HG02798 (cell line): Measurements from ENCODE around the gene CSNK1G3.
A peak's percentile ranks its signal among the peaks of the same experiment; 100 is the strongest.

ENCODE experiments used
- ATAC-seq: cut with Tn5 transposase; IDR thresholded peaks from one replicate; pipeline ENCODE4 v1.9.1; 2021; ENCODE audit warnings: mild to moderate bottlenecking; ENCODE audit not compliant: unreplicated experiment, poor library complexity

CSNK1G3 gene

DNA sequence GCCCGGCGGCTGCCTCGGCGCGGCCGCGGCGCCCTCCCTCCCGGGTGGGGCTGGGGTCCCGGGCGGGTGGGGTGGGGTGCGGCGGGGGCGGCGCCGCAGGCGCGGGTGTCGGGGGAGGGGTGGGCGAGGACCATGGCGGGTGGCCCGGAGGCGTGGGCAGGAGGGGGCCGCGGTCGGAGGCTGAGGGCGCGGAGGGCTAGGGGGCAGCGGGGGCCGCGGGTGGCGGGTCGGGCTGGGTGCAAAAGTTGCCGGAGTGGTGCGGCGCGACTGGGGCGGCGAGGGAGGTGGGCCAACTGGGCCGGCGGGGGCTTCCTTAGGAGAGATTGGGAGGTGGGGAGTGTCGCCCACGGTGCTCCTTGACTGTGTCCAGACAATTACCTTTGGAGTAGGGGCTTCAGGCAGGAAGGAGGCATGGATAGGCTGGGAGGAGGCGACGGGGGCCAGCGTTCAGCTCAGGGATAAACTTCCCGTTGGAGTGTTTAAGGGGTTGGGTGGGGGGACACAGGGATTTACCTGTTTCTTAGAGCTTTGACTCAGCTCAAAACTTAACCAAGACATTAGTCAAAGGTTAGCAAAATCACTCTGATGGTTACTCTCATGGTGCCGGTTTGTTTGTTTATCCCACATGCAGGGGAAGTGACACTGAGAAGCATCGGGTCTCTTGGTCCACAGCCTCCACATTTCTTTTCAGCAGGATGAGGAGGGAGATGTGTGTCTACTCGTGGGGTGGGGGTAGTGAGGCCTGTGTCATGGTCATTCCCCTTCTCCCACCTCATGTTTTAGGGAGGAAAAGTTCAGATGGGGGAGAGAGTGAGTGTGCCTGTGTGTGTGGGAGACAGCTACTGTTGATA lies 859 bp downstream of the CSNK1G3 start:
- peak; percentile 24 for ATAC-seq

DNA sequence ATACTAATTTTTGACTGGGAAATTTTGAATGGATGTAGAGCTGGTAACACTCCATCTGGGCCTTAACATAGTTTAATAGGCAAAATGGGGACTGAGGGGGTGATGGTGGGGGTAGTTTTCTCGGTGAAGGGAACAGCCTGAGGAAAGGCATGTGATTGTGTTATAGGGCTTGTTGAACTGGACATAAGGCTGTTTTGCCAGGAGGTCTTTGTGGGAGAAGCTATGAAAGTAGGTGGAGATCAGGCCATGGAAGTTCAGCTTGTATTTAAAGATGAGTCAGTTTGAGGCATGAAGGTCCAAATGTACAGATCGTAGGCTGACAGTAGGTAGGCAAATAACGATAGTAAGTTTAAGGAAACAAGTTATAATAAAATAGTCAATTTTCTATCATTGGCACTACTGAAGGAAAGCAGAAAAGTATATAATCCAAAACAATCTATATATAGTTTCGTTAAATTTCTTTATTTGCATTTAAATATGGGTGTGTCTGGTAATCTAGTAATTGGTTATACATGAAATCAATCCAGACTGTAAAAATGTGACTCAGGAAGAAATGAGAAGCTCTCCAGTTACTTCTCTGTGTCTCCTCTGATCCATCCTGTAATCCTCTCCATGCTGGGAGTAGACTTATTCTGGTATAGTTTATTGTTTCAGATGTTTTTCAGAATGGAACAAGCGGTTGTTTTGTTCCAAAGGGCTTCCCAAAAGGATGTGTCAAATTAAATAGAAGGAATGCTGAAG lies 2.8 kb downstream of the CSNK1G3 start:
- no peak for ATAC-seq

DNA sequence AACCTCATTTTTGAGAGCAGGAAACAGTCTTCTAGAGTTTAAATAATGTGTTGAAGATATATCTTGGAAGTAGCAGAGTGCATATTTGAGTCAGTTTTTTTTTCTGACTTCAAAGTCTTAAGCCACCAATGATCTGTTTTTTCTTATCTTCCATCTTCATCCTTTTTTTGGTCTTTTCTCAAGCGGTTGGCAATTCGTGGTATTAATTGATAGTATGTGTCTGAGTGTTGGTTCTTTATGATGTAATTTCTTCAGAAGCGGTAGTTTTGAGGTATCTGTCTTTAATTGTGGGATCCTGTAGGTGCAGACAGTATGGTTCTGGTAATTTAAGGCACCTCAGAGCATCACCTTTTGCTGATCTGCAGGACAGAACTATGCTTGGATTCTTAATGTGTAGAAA lies 3.9 kb downstream of the CSNK1G3 start:
- ATAC-seq = no peak

- ATAC-seq = peak; percentile 39
Measured at GRCh38 chr5:123517476-123517875, 5.5 kb downstream of the CSNK1G3 start.

DNA sequence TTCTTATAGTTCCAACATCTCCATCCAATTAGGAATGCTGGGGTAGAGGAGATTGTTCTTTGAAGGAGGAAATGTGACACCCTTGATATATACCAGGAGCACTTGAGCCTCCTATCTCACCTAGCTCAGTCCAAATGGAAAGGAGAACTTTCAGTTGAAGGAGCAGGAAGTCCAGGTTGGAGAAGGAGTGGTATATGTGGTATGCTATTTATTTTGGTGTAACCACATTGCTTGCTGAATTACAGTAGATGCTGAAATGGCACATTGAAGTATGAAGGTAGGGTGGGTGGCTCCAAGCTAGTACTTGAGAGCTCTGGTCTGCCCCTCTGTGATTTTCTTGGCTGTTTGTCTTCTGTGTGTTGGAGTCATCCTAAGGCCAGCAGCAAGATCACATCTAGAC lies 6.1 kb downstream of the CSNK1G3 start:
- no peak for ATAC-seq

DNA sequence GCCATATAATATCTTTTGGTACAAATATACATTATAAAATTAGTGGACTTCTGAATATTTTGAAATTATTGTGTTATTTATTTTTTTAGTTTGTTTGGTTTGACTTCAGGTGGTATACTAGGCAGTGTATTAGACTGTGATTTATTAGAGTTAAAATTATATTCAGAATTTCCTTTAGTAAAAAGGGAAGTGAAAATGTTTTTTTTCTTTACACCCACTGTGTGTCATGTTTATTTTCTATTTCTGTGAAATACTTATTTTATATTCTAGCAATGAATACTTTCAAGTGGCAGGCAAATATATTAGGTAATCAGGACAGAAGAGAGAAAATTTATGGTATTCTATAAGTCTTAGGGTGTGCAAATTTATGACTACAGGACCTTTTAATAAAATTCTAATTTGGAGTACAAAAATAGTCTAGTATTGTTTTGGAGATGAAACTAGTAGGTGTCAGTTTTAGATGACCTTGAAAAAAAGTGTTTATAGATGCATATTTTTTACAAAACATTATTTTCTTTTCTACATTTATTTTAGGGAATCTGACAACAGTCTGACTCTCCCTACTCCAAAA lies 8.8 kb downstream of the CSNK1G3 start:
- peak; percentile 52 for ATAC-seq

DNA sequence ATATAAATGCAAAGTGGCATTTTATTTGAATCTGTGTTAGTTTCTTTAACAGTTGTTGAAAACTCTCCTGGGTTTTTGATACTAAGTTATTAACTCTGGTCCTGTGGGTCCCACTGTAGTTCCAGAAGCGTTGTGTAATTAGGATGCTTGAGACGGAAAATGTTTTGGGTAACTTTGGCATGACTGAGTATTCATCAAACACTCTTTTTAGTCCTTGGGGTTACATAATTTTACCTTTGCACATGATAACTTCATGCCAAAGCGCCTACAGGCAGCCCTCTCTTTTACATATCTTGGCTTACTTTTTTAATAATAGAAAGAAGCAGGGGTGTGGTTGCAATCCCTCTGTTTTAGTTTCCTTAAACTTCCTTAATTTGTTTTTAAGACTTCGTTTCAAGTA lies 12.2 kb downstream of the CSNK1G3 start:
- ATAC-seq = no peak

GRCh38 chr5:123527190-123527589 lies 15.2 kb downstream of the CSNK1G3 start:
- peak; percentile 76 for ATAC-seq

DNA sequence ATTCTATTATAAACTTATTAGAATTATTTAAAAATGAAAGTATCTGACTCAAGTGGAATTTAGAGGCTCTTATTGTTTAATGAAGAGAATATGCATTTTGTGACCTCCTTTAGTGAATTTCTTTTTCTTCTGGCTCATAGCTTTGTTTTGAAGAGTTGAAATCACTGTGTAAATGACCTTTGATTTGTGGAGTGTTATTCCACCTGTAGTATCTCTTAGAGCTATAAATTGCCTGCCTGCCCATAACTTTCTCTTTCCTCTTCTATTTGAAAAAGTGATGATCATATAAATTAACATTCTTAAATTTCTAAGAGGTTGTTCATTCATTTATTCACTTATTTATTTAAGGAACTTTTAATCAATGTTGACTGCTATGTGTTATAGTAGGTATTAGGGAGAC lies 16.1 kb downstream of the CSNK1G3 start:
- ATAC-seq = no peak

DNA sequence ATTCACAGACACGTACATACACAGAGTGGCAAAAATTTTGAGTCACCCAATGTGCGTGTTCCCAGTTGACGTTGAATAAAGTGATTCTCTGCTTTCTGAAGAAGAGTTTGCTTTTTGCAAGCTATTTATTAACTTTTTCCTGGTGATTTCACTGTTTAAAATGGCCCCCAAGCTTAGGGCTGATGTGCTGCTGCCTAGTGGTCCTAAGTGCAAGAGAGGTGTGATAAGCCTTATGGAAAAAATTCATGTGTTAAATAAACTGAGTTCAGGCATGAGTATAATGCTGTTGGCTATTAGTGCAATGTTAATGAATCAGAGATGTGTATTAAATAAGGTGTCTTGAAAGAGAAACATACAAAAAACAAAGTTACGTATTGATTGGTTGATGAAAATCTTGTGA lies 16.9 kb downstream of the CSNK1G3 start:
- ATAC-seq = no peak

- ATAC-seq = no peak
Measured at GRCh38 chr5:123530728-123531127, 18.8 kb downstream of the CSNK1G3 start.

DNA sequence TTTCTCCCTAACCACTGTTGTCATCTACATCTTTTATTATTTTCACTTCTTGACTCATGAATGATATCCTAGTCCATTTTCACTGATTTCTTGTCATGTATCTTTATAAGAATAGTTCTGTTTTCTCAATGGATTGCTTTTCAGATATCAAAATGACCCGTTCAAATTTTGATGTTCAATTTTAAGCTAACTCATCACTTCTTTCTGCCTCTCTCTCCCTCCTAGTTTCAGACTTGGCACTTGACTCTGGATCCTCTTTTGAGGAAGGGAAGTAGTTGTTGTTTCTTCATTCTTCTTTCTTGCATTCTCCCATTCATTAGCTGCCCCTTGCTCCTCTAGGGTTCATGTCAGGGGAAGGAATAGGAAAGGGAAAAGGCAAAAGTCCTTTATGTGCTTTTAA lies 23.7 kb downstream of the CSNK1G3 start:
- ATAC-seq = no peak

- ATAC-seq = no peak
Measured at GRCh38 chr5:123537256-123537655, 25.3 kb downstream of the CSNK1G3 start.

GRCh38 chr5:123537845-123538244 lies 25.9 kb downstream of the CSNK1G3 start:
- no peak for ATAC-seq

DNA sequence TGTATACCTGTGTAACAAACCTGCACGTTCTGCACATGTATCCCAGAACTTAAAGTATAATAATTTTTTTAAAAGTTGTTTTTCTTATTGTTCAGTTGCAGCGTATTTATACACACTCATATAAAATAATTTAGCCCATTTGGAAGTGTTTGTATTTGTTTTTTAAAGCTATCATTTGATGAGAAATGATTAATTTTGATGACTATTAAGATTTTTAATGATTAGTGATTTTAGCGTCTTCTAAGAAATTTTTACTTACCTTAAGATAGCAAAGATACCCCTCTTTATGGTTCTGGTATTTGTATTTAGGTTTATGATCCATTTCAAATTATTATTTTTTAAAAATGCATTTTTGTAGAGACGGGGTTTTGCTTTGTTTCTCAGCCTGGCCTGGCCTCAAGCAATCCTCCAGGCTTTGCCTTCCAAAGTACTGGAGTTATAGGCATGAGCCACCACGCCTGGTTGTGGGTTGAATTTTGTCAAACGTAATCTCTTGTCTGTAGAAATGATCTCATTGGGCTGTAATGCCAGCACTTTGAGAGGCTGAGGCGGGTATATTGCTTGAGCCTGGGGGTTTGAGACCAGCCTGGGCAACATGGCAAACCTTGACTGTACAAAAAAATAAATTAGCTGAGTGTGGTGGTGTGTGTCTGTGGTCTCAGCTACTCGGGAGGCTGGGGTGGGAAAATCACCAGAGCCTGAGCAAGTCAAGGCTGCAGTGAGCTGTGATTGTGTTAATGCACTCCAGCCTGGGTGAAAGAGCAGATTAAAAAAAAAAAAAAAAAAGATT lies 26.9 kb downstream of the CSNK1G3 start:
- no peak for ATAC-seq

DNA sequence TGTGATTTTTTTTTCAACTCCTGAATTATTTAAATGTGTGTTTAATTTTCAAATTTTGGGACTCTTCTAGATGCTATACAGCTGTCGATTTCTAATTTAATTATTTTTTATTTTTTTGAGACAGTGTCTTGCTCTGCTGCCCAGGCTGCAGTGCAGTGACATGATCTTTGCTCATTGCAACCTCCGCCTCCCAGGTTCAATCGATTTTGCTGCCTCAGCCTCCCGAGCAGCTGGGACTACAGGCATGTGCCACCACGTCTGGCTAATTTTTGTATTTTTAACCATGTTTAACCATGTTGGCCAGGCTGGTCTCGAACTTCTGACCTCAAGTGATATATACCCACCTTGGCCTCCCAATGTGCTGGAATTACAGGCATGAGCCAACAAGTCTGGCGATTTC lies 28.6 kb downstream of the CSNK1G3 start:
- no peak for ATAC-seq

DNA sequence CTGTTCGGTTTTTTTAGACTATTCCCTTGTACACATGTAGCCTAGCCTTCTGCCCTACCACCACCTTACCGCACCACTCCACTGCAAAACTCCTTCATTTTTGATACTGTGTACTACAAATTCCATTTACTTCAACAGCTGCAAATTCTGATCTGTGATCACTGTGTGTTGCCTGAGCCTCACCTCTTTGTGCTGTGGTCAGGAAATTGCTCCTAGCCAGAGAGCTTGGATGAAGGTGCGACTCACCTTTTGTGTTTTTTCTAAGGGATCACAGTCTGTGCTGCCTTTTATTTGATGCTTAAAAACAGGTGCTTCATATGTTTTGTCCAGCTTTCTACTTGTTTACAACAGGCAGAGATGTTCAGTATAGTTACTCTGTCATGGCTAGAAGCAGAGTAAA lies 31.5 kb downstream of the CSNK1G3 start:
- no peak for ATAC-seq

DNA sequence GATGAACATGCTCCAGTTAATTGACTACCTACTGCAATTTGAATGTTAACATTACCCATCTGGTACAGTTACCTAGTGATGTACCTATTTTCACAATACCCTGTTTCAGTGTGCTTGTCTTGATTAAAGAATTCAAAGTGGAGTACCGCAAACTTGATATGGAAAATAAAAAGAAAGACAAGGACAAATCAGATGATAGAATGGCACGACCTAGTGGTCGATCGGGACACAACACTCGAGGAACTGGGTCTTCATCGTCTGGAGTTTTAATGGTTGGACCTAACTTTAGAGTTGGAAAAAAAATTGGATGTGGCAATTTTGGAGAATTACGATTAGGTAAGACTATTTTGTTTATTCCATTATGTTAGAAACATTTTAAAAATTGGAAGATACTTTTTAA lies 33.5 kb downstream of the CSNK1G3 start:
- no peak for ATAC-seq

DNA sequence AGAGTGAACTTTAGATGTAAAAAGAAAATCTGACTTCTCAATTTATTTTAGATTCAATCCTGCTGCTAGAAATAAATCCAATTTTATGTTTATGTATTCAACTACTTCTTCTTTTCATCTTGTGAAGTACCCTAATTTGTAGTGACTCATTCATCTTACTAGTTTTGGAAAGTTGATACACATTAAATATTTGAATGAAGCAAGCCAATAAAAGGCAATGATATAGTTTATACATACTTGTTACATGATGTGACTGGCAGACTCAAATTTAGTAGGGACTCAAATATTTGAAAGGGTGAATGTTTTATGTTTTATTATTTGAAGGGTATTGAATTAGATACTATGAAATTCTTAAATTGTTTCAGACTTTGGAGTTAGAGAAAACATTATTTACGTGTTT lies 34.7 kb downstream of the CSNK1G3 start:
- ATAC-seq = no peak

DNA sequence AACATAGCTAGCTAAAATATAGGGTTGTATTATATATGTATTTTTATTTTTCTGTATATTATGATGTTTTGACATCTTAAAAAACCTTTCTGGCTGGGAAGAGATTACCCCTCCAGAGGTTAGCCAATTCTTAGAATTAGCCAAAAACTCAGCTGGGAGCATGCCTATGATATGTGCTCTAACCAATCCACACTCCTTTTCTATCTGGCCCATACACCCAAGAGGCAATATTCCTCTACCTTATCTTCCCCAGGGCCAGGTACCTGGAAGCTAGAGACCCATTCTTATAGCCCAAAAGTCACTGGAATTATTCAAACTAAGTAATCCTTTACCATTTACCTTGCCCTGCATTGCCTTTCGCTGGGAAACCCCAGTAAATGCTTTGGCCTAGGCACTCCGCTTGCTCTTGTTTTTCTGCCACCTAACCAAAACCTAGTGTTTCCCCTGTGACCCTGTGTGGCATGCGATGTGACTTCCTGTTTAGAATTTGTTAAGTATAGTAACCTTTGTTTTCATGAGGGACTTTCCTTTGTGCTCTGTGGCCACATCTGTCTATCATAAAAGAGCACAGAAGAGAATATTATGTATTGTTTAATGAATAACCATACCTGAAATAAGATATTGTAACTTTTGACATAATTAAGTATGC lies 37.4 kb downstream of the CSNK1G3 start:
- peak; percentile 99 for ATAC-seq
